Duodenal mucosa (tissue), 2 donors: ENCODE results near the gene TNFSF18.

Experiments
- H3K27ac ChIP-seq: one replicate; pipeline ENCODE4 v1.7.0; 2013; ENCODE audit warnings: low read depth, low read length
- H3K27me3 ChIP-seq, 2 donors: one replicate each; pipeline ENCODE4 v1.7.0; 2013; ENCODE audit warnings: low read length in 2 of 2, control low read depth in 1 of 2; ENCODE audit not compliant: insufficient read depth in 2 of 2, control insufficient read depth in 1 of 2
- H3K36me3 ChIP-seq, 2 donors: one replicate each; pipeline ENCODE4 v1.7.0; 2013; ENCODE audit warnings: low read length in 2 of 2, control low read depth in 1 of 2; ENCODE audit not compliant: insufficient read depth in 2 of 2, control insufficient read depth in 1 of 2
- H3K4me1 ChIP-seq, 2 donors: one replicate each; pipeline ENCODE4 v1.7.0; 2013; ENCODE audit warnings: low read length in 2 of 2, control low read depth in 1 of 2; ENCODE audit not compliant: insufficient read depth in 2 of 2, control insufficient read depth in 1 of 2
- H3K4me3 ChIP-seq, 2 donors: one replicate each; pipeline ENCODE4 v1.7.0; 2013; ENCODE audit warnings: low read length in 2 of 2, low read depth in 1 of 2
- H3K9ac ChIP-seq, 2 donors: one replicate each; pipeline ENCODE4 v1.7.0; 2013; ENCODE audit warnings: low read length in 2 of 2, low read depth in 1 of 2
- H3K9me3 ChIP-seq, 2 donors: one replicate each; pipeline ENCODE4 v1.7.0; 2013; ENCODE audit warnings: low read length in 2 of 2, control low read depth in 1 of 2; ENCODE audit not compliant: control insufficient read depth in 1 of 2

TNFSF18 gene

DNA sequence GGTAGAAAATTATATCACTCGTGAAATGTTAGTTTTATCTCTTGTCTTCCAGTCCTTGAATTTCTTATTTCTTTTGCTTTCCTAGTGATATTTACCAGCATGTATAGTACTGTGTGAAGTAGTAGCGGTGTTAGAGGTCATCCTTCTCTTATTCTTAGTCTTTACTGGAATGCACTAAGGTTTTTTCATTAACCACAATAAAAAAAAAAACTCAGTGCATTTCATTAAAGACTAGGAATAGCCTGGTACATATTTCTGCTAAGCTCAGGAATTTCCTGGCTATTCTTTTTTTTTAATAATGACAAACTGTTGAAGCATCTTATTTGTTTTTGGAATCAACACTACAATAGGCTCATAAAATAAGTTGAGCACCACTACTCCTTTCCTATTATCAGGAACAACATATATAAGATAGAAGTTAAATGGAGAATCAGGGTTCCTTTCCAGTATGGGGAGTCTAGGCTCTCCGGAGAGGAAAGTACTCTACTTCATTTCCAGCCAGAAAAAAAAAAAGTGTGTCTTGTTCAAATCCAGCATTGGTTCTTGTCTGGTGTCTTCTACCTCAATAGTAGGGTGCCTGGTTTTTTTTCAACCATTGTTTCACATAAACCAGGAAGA lies 60.0 kb downstream of the TNFSF18 start:
- Histone ChIP-seq H3K27ac (no peak overlapping the region), H3K4me1 (peaks cover 0 to 7% of the 10 kb centered on the region in 2 donors), H3K36me3 (no peaks in the 10 kb centered on the region), H3K9me3 (no peaks in the 10 kb centered on the region), H3K27me3 (no peaks in the 10 kb centered on the region), H3K4me3 (no peak overlapping the region), H3K9ac (no peak overlapping the region)
